Endothelial cell of umbilical vein (primary cell): ENCODE measurements around the gene LARP7. TPM values are rescaled to one million over a fixed set of nuclear protein-coding genes. Genes with fewer than 3 reads are reported as not detected.

ENCODE experiments used
- BruUV-seq: library from RNA; stranded (reverse); fragments of 400-500 nt; replicated peaks from 2 replicates; lab custom pipeline; 2021; lab: Mats Ljungman, UMichigan
- CTCF ChIA-PET: fragments of 300-600, 350-600 bp; sonication (Branson Sonifier 250); formaldehyde crosslinking; loops from one replicate; lab custom pipeline; 2021; ENCODE audit warnings: antibody characterized with exemption, inconsistent platforms; lab: Charles Lee
- POLR2A ChIA-PET: fragments of 300-600, 350-600 bp; sonication (Branson Sonifier 250); formaldehyde crosslinking; loops from one replicate; lab custom pipeline; 2021; ENCODE audit warnings: antibody characterized with exemption, inconsistent platforms; lab: Charles Lee
- DNase-seq: peaks from one replicate; pipeline ENCODE4 v3.0.0-alpha.2; 2011; ENCODE audit warnings: low read depth, low spot score
- FAIRE-seq: peaks from 2 replicates; lab custom pipeline; 2011; peaks lifted over from hg19 to GRCh38; lab: Jason Lieb, UNC
- H2AFZ ChIP-seq: 2 replicates; pipeline ENCODE4 v1.6.0; 2012; ENCODE audit warnings: low read depth, low read length, control low read depth, inconsistent platforms
- H3K27ac ChIP-seq: 2 replicates; pipeline ENCODE4 v1.5.1; 2011; ENCODE audit warnings: low read depth, mild to moderate bottlenecking, control low read depth, low read length, moderate library complexity; ENCODE audit not compliant: insufficient read depth
- H3K27me3 ChIP-seq, 2 experiments: 2 replicates each; pipeline versions ENCODE4 v1.6.0 to v1.6.1; 2011; ENCODE audit warnings: low read length in 2 of 2, mixed read lengths in 1 of 2; ENCODE audit not compliant: control insufficient read depth in 2 of 2, insufficient read depth in 2 of 2
- H3K36me3 ChIP-seq, 2 experiments: 2 replicates in 1 of 2; 3 replicates in 1 of 2; pipeline ENCODE4 v1.5.1; 2011; ENCODE audit warnings: low read length in 2 of 2, mild to moderate bottlenecking in 1 of 2, moderate library complexity in 1 of 2; ENCODE audit not compliant: control insufficient read depth in 2 of 2, insufficient read depth in 2 of 2; ENCODE audit errors: extremely low read depth in 1 of 2
- H3K4me1 ChIP-seq: 3 replicates; pipeline ENCODE4 v1.5.1; 2011; ENCODE audit warnings: mild to moderate bottlenecking, low read length; ENCODE audit not compliant: control insufficient read depth, insufficient read depth; ENCODE audit errors: extremely low read depth
- H3K4me2 ChIP-seq: 2 replicates; pipeline ENCODE4 v1.6.1; 2011; ENCODE audit warnings: low read length, control low read depth, mixed read lengths; ENCODE audit not compliant: insufficient read depth
- H3K4me3 ChIP-seq, 3 experiments: fragments of 200-600 bp in 1 of 3; sonication (generic), shearing (Covaris generic) in 1 of 3; replicated peaks in 1 of 3; 2 replicates each; pipeline ENCODE4 v1.5.1; 2011 to 2016; ENCODE audit warnings: control low read depth in 3 of 3, low read length in 3 of 3, mild to moderate bottlenecking in 2 of 3, inconsistent platforms in 1 of 3, low read depth in 1 of 3, moderate library complexity in 1 of 3; ENCODE audit not compliant: insufficient read depth in 1 of 3
- H3K79me2 ChIP-seq: 2 replicates; pipeline ENCODE4 v1.6.0; 2012; ENCODE audit warnings: low read length, inconsistent platforms; ENCODE audit not compliant: control insufficient read depth, insufficient read depth
- H3K9ac ChIP-seq: replicated peaks from 2 replicates; pipeline ENCODE3; 2011; ENCODE audit warnings: low read length, control low read depth; ENCODE audit not compliant: insufficient read depth; ENCODE audit errors: extremely low read depth
- H3K9me1 ChIP-seq: replicated peaks from 3 replicates; pipeline ENCODE4 v1.6.0; 2011; ENCODE audit warnings: mild to moderate bottlenecking, low read length; ENCODE audit not compliant: control insufficient read depth, insufficient read depth; ENCODE audit errors: extremely low read depth
- H3K9me3 ChIP-seq: replicated peaks from 2 replicates; pipeline ENCODE4 v1.5.1; 2012; ENCODE audit warnings: low read length, inconsistent platforms; ENCODE audit not compliant: control insufficient read depth, insufficient read depth
- H4K20me1 ChIP-seq: replicated peaks from 2 replicates; pipeline ENCODE3; 2011; ENCODE audit warnings: mild to moderate bottlenecking, low read length; ENCODE audit not compliant: control insufficient read depth, insufficient read depth; ENCODE audit errors: extremely low read depth
- EZH2 ChIP-seq: IDR thresholded peaks from 2 replicates; pipeline ENCODE4 v1.6.1; 2012; ENCODE audit warnings: borderline replicate concordance, low read depth, mild to moderate bottlenecking, moderate library complexity, low read length, inconsistent platforms; ENCODE audit not compliant: severe bottlenecking
- FOS ChIP-seq: IDR thresholded peaks from 2 replicates; pipeline ENCODE4 v1.6.1; 2011; ENCODE audit warnings: mild to moderate bottlenecking, low read length, moderate library complexity, borderline replicate concordance; ENCODE audit not compliant: insufficient read depth
- GATA2 ChIP-seq: IDR thresholded peaks from 2 replicates; pipeline ENCODE4 v1.7.0; 2011; ENCODE audit warnings: low read depth, mild to moderate bottlenecking, moderate library complexity, mixed read lengths, low read length; ENCODE audit not compliant: insufficient read length, insufficient read depth
- JUN ChIP-seq: IDR thresholded peaks from 2 replicates; pipeline ENCODE4 v1.6.1; 2011; ENCODE audit warnings: borderline replicate concordance, low read depth; ENCODE audit not compliant: insufficient read length, insufficient read depth
- MYC ChIP-seq: IDR thresholded peaks from one replicate; pipeline ENCODE4 v1.6.1; 2011; ENCODE audit warnings: mild to moderate bottlenecking, low read depth, low read length
- POLR2A ChIP-seq: IDR thresholded peaks from 2 replicates; pipeline ENCODE4 v1.6.1; 2012; ENCODE audit warnings: low read depth, mild to moderate bottlenecking, control low read depth, low read length
- POLR2AphosphoS5 ChIP-seq: IDR thresholded peaks from 2 replicates; pipeline ENCODE4 v1.6.1; 2012; ENCODE audit warnings: low read depth, mild to moderate bottlenecking, control low read depth, low read length, moderate library complexity; ENCODE audit not compliant: insufficient read depth
- dilution Hi-C: fragments of 300-500 bp; cut with MboI; formaldehyde crosslinking; loops from one replicate; pipeline ENCODE4 v1.15.0; 2019; ENCODE audit warnings: low sequenced_read_pairs; ENCODE audit not compliant: extremely low pct_ligation_motif_present
- intact Hi-C: fragments of 100-400 bp; cut with micrococcal nuclease; formaldehyde crosslinking; loops from one replicate; pipeline ENCODE4 v1.10.0; 2022
- polyA plus RNA-seq, 4 experiments: library from polyadenylated mRNA; depleted of rRNA in 3 of 4; stranded (reverse) in 3 of 4; unstranded in 1 of 4; fragments of >200 nt; gene quantifications; 2 replicates each; pipeline versions ENCODE4 v1.2.1 to v1.2.3, GENCODE V29; 2011 to 2012; ENCODE audit warnings: missing spikeins in 1 of 4
- total RNA-seq: library from RNA; stranded (reverse); gene quantifications from 2 replicates; pipeline ENCODE4 v1.2.3, GENCODE V29; 2021
- TF ChIP-seq, protein P1 (sequence below): IDR thresholded peaks from 2 replicates; pipeline ENCODE4 v1.6.1; 2011; ENCODE audit not compliant: insufficient read depth, insufficient read length
- TF ChIP-seq, protein P2 (sequence below), 2 donors: IDR thresholded peaks; 1 replicate in 1 of 2; 2 replicates in 1 of 2; pipeline ENCODE4 v1.5.1; 2011; ENCODE audit warnings: low read length in 2 of 2, mild to moderate bottlenecking in 2 of 2, moderate library complexity in 2 of 2, control low read depth in 1 of 2, inconsistent platforms in 1 of 2, low read depth in 1 of 2; ENCODE audit not compliant: insufficient read depth in 1 of 2; ENCODE audit errors: extremely low read depth in 1 of 2

The LARP7 gene
- total and polyA plus RNA-seq, 2 donors (not counting 3 experiments of a cell fraction or from before 2014, with no cell fraction given) = 6.9 to 35.1 TPM

DNA sequence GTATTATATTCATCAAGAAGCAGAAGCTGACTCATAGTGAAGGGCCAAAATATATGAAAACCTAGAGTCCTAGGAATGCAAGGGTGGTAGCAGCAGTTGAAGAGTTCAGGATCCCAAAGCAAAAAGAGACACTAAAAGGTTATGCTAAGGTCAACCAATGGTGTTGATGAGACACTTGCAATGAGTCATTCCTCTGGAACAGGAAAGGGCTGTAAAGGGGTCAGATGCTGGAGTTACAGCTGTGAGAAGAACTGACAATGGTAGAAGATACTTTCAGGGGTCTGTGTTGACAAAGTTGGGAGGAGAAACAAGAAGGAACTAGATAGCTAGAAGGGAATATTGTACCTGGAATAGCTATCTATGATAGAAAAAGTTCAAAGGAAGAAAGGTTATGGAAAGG lies 47.7 kb upstream of the LARP7 start:
- no peak overlapping the region for H3K4me2 ChIP-seq
- H3K9ac ChIP-seq = no peak overlapping the region
- H3K4me3 ChIP-seq = no peak overlapping the region
- no peaks in the 10 kb centered on the region for H3K9me3 ChIP-seq
- peaks cover 0 to 2% of the 10 kb centered on the region in 2 experiments for H3K36me3 ChIP-seq
- dilution Hi-C loops = no loop called here
- CTCF ChIA-PET = interaction anchor here (3.2 kb wide), 1 partner anchor 15 kb away, joined by 15 read pairs; no protein-coding TSS in a partner anchor
- H3K4me1 ChIP-seq = peaks cover 5% of the 10 kb centered on the region
- intact Hi-C loops = no loop called here
- H3K27me3 ChIP-seq = no peaks in the 10 kb centered on the region
- POLR2A ChIA-PET = no interaction called here
- no peaks in the 10 kb centered on the region for H3K9me1 ChIP-seq
- DNase-seq (peak; percentile 10), FAIRE-seq (no peak)
- no TSS peak for BruUV-seq
- H3K79me2 ChIP-seq = no peaks in the 10 kb centered on the region
- no peak overlapping the region for H3K27ac ChIP-seq
- no peak overlapping the region for H2AFZ ChIP-seq
- no peaks in the 10 kb centered on the region for H4K20me1 ChIP-seq
- TF ChIP-seq JUN = no peak
- peak; percentile 27 for TF ChIP-seq FOS

DNA sequence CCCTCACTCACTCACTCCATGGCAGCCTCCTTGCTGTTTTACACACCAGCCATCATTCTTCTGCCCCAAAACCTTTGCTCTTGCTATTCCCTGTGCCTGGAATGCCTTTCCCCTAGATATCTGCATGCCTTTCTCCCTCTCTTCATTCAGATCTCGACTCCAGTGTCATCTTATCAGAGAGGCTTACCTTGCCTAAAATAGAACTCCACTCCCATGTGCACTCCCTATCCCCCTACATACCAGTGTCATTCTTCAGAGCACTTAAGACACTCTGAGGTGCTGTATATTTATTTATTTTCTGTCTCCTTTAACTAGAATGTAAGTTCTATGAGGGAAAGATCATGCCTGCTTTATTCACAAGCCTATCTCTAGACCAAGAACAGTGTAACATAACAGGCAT lies 45.4 kb upstream of the LARP7 start:
- DNase-seq (no peak), FAIRE-seq (no peak)
- no peak overlapping the region for H2AFZ ChIP-seq
- no peak overlapping the region for H3K9ac ChIP-seq
- H3K9me1 ChIP-seq = no peaks in the 10 kb centered on the region
- H3K4me3 ChIP-seq = no peak overlapping the region
- H3K79me2 ChIP-seq = no peaks in the 10 kb centered on the region
- TF ChIP-seq JUN = no peak
- no peak for TF ChIP-seq GATA2
- TF ChIP-seq EZH2 = no peak
- no peak for TF ChIP-seq MYC
- TF ChIP-seq, protein P1, sequence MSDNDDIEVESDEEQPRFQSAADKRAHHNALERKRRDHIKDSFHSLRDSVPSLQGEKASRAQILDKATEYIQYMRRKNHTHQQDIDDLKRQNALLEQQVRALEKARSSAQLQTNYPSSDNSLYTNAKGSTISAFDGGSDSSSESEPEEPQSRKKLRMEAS = no peak
- TF ChIP-seq POLR2AphosphoS5 = no peak
- no peak for TF ChIP-seq POLR2A
- no peak for TF ChIP-seq FOS
- TF ChIP-seq, protein P2, sequence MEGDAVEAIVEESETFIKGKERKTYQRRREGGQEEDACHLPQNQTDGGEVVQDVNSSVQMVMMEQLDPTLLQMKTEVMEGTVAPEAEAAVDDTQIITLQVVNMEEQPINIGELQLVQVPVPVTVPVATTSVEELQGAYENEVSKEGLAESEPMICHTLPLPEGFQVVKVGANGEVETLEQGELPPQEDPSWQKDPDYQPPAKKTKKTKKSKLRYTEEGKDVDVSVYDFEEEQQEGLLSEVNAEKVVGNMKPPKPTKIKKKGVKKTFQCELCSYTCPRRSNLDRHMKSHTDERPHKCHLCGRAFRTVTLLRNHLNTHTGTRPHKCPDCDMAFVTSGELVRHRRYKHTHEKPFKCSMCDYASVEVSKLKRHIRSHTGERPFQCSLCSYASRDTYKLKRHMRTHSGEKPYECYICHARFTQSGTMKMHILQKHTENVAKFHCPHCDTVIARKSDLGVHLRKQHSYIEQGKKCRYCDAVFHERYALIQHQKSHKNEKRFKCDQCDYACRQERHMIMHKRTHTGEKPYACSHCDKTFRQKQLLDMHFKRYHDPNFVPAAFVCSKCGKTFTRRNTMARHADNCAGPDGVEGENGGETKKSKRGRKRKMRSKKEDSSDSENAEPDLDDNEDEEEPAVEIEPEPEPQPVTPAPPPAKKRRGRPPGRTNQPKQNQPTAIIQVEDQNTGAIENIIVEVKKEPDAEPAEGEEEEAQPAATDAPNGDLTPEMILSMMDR (IDR thresholded peaks at IDR 0.05; ENCODE audit: extremely low read depth in 1 of 2, insufficient read depth in 1 of 2, low read depth in 1 of 2, low read length in 2 of 2) = no peak
- H3K27ac ChIP-seq = no peak overlapping the region
- ChIA-PET POLR2A (no interaction called here), CTCF (no interaction called here)
- H3K4me1 ChIP-seq = peaks cover 5% of the 10 kb centered on the region
- H3K36me3 ChIP-seq = no peaks in the 10 kb centered on the region
- H3K4me2 ChIP-seq = no peak overlapping the region
- H4K20me1 ChIP-seq = no peaks in the 10 kb centered on the region
- no peaks in the 10 kb centered on the region for H3K27me3 ChIP-seq
- intact Hi-C loops = no loop called here
- no peaks in the 10 kb centered on the region for H3K9me3 ChIP-seq
- dilution Hi-C loops = no loop called here
- BruUV-seq = no TSS peak
